Measurements from ENCODE around the gene RAG1.
A peak's percentile ranks its signal among the peaks of the same experiment; 100 is the strongest.

Gene RAG1

GRCh38 chr11:36591433-36591832 lies 23.6 kb downstream of the RAG1 start:
- no peak for DNase-seq

GRCh38 chr11:36594316-36594989 lies 26.6 kb downstream of the RAG1 start, which contains the start of gene IFTAP:
IFTAP (plus strand) TSS chr11:36594502; CDS start chr11:36610104, 15,602 bp downstream.
- peak; percentile 67 for DNase-seq

- DNase-seq: no peak
Observed at GRCh38 chr11:36596880-36597279, 29.1 kb downstream of the RAG1 start.

GRCh38 chr11:36598051-36598450 lies 30.2 kb downstream of the RAG1 start, which contains the start of gene RAG2:
RAG2 (minus strand) TSS chr11:36598236; CDS start chr11:36594168, 4,068 bp downstream.
- DNase-seq: no peak

GRCh38 chr11:36600180-36600579 lies 32.4 kb downstream of the RAG1 start:
- no peak for DNase-seq

GRCh38 chr11:36601155-36601554 lies 33.3 kb downstream of the RAG1 start:
- no peak for DNase-seq

GRCh38 chr11:36602135-36602534 lies 34.3 kb downstream of the RAG1 start:
- no peak for DNase-seq

GRCh38 chr11:36605221-36606216 lies 37.7 kb downstream of the RAG1 start:
- no peak for DNase-seq

- no peak for DNase-seq
Observed at GRCh38 chr11:36608491-36609199, 40.8 kb downstream of the RAG1 start.

GRCh38 chr11:36609383-36609782 lies 41.6 kb downstream of the RAG1 start:
- no peak for DNase-seq

GRCh38 chr11:36615826-36616225 lies 48.0 kb downstream of the RAG1 start:
- no peak for DNase-seq

GRCh38 chr11:36617543-36618362 lies 49.9 kb downstream of the RAG1 start:
- DNase-seq: no peak

- DNase-seq: no peak
Observed at GRCh38 chr11:36618363-36619047, 50.7 kb downstream of the RAG1 start.

GRCh38 chr11:36619502-36619901 lies 51.7 kb downstream of the RAG1 start:
- DNase-seq: no peak

- DNase-seq: no peak
Observed at GRCh38 chr11:36620246-36620645, 52.4 kb downstream of the RAG1 start.

GRCh38 chr11:36622431-36623136 lies 54.8 kb downstream of the RAG1 start:
- no peak for DNase-seq

GRCh38 chr11:36623494-36623893 lies 55.7 kb downstream of the RAG1 start:
- no peak for DNase-seq

- no peak for DNase-seq
Observed at GRCh38 chr11:36627006-36627405, 59.2 kb downstream of the RAG1 start.

GRCh38 chr11:36627471-36627870 lies 59.7 kb downstream of the RAG1 start:
- DNase-seq: no peak

- DNase-seq: no peak
Observed at GRCh38 chr11:36628141-36628540, 60.3 kb downstream of the RAG1 start.

GRCh38 chr11:36628765-36629244 lies 61.0 kb downstream of the RAG1 start:
- DNase-seq: no peak

Data from COR-L47 (cell line).